GM21786 (cell line): ENCODE measurements around the gene LSM7.

Source experiments
- ATAC-seq: cut with Tn5 transposase; IDR thresholded peaks from one replicate; pipeline ENCODE4 v1.9.1; 2021; ENCODE audit not compliant: unreplicated experiment

The LSM7 gene

DNA sequence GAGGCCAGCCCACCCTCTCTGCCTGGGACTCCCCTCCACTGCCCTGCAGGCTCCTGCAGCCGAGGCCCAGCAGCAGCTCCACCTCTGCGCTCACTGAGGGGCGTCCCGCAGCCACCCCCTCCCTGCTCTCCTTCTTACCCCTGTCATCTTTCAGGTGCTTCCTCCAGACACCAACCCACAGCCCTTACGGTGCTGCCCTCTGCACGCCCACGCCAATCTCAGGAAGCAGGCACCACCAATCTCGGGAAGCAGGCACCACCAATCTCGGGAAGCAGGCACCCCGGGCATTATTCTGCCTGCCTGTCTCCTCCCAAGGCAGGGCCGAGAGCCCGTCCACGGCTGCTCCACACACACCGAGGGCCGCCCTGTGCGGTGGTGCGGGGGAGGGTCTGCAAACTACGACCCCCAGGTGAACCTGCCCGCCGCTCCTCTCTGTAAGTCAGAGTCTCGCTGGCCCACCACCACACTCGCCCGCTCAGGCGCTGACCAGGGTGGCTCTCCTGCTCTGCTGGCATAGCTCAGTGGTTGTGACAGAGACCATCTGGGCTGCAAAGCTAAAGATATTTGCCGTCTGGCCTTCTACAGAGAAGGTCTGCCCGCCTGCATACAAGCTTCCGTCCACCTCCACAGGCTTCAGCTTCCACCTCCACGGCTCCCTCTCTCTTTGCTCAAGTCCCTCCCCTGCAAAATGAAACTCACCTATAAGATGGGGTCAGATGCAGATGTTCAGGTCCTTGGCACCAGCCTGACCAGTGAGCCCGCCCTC, 2.9 kb downstream of the LSM7 start:
- no peak for ATAC-seq

DNA sequence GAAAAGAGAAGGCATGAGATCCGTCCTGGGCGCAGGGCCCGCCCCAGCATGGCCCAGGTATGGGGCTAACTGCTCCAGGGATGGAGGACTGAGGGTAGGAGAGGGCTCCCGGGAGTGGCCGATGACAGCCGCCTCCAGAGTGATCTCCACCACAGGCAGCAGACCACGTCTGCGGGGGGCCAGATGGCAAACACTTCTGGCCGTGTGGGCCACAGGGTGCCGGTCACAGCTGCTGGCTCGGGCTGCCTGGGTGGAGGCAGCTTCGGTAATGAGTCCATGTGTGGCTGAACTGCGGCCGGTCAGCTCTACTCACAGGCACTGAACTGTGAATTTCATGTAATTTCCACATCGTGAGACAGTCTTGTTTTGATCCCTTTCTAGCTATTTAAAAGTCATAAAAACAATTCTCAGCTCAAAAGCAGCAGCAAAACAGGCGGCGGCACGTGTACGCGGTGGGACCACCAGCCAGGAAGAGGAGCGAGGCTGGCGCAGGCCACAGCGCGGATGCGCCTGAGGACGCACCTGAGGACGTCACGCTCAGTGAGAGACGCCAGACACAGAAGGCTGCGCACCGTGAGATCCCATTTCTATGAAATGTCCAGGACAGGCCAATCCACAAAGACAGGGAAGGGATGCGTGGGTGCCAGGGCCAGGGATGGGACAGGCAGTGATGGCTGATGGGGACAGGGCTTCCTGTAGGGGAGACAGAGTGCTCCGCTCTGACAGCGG, 4.0 kb downstream of the LSM7 start:
- ATAC-seq = no peak

DNA sequence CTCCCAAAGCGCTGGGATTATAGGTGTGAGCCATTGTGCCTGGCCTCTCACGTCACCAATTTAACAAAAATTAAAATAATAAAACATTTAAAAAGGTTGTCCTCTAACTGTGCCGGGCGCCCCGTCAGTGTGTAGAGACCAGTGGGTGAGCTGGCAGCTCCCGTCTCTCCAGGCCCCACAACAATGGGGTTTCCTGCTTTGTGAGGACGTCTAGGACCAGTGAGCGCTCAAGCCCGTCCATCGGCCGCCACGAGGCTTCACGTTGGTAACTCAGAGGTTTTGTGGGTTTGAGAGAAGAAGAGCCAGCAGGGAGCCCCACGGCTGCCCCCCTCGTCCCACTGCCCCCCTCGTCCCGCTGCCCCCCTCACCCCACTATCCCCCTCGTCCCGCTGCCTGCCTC, 4.7 kb downstream of the LSM7 start:
- ATAC-seq = no peak

DNA sequence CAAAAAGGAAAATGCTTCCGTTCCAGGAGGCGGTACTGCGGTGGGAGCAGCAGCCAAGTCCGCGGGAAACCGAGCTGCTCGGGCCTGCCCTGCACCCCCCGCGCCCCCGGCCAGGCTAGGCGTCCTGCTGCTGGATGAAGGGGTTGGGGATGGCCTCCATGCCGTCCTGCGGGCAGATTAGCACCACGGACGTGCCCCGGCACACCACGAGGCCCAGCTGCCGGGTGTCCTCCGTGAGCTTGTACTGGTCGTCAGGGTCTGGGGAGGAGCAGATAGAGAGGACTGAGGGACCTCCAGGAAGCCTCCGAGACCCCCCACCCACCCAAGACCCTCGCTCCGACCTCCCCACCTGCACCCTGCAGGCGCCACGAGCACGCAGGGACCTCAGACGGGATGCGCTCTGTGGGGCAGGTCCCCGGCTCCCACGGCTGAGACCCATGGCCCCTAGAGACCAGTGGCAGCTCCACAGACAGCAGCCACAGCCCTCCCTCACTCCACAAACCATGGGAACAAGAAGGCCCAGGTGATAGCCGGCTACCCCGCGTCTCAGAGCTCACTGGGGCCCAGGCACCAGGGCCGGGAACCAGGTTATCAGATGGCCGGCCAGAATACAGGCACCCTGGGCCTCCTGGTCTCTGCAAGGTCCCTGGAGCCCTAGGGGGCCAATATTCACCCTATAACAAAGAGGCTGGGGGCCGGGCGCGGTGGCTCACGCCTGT, 6.7 kb downstream of the LSM7 start:
- no peak for ATAC-seq

DNA sequence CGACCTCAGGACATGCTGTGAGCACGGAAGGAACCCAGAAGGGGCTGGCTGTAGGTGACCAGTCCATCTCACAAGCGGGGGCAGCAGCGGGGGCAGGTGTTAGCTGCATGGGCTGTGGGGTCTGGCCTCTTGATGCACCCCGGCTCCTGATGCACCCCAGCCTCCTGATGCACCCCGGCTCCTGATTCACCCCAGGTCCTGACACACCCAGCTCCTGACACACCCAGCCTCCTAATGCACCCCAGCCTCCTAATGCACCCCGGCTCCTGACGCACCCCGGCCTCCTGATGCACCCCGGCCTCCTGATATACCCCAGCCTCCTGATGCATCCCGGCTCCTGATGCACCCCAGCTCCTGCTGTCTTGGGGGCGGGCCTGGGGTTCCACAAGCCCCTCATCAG, 7.4 kb downstream of the LSM7 start:
- no peak for ATAC-seq

DNA sequence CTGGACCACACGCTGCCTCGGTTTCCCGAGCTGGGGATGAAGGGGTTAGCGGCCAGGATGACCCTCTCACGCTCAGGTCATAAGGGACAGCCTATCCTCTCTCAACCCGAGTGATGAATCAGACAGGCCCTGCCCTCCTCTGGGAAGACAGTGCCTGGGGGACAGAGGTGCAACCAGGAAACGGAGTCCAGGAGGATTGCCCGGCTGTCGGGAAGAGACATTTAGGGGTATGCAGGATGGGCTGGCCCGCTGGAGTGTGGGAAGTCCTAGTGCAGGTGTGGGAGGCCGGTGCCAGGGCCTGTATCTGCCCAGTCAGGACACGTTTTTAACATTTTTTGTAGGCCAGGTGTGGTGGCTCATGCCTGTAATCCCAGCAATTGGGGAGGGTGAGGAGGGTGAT, 8.3 kb downstream of the LSM7 start:
- no peak for ATAC-seq

DNA sequence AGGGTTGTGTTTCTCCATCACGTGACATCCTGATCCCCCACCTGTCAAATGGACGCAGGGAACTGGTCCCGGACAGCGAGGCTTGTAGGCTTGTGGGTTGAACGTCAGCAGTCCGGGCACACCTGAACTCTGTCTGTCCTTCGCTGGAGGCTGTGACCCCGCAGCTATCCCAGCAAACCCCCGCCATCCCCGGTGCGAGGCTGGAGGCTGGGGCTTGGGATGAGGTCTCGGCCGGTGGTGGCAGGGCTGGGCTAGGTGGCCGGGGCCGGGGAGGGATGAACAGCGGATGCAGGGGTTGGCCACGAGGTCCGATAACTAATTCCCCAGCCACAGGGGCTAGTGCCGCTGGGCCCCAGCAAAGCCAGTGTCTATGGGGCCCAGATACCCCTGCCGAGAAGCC, 8.8 kb downstream of the LSM7 start:
- no peak for ATAC-seq

DNA sequence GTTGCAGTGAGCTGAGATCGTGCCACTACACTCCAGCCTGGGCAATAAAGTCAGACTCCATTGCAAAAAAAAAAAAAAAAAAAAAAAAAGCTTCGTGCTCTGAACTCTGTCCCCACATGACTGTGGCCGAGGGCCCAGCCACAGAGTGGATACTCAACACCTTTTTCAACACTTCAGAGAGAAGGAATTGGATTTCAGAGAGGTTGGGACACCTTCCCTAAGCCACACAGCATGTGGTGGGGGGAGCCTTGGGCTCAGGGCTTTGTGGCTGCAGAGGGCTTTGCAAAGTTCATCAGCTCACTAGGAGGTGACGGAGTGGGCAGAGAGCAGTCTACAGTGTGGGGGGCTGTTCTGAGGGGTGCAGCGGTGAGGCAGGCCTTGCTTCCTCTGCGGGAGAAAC, 9.5 kb downstream of the LSM7 start:
- ATAC-seq = no peak

DNA sequence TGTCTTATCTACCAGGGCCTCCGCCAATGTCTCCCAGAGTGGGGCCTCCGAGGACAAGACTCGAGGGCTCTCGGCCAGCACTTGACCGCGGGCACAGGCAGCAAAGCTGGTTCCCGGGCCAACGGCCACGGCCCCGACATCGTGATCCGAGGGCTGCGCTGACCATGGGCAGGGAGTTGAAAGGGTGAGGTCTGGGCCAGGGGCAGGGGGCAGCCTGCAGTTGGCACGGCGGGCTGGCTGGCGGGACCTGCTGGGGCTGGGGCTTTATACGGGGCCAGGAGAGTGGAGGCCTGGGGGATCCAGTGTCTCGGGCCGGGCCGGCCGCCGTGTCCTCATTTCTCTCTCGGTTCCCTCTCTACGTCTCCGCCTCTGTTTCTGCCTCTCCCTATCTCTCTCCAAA, 10.6 kb downstream of the LSM7 start:
- ATAC-seq = no peak

DNA sequence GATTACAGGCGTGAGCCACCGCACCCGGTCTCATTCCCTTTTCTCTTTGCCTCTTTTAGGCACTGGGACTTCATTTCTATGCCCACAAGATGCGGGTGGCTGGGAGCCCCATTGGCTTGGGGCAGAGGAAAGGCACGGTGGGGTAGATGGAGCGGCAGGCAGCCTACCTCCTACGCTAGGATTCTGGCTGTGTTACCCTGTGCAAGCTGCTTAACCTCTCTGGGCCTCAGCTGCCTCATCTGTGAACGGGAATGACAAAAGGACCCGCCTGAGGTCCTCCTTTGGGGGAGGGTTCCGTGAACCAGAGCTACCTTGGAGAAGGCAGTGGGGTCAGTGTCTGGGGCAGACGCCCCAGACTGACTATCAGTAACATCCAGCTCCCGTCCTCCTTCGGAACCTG, 11.1 kb downstream of the LSM7 start:
- no peak for ATAC-seq

DNA sequence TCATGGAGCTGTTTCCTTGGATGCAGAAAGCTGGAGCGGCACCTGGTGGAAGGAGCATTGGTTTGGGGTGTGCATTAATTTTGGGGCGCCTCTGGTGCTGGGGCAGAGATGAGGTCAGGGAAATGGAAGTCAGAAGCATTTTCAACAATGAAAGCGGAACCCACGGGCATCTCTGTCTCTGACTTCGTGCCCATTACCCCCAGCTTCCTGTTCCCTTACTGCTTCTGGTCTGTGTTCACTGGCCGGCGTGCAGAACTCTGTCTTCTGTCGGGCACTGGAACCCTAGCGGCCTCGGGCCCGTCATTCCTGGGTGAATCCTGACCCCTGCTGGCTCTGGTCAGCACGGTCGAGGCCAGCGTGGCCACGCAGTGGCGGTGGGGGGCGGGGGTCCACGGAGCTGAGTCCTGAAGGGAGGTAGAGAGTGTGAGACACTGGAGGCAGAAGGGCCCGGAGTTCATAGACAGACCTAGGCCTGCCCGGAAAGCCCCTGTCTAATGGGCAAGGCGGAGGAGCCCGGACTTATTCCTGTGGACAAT, 12.5 kb downstream of the LSM7 start:
- ATAC-seq = no peak

DNA sequence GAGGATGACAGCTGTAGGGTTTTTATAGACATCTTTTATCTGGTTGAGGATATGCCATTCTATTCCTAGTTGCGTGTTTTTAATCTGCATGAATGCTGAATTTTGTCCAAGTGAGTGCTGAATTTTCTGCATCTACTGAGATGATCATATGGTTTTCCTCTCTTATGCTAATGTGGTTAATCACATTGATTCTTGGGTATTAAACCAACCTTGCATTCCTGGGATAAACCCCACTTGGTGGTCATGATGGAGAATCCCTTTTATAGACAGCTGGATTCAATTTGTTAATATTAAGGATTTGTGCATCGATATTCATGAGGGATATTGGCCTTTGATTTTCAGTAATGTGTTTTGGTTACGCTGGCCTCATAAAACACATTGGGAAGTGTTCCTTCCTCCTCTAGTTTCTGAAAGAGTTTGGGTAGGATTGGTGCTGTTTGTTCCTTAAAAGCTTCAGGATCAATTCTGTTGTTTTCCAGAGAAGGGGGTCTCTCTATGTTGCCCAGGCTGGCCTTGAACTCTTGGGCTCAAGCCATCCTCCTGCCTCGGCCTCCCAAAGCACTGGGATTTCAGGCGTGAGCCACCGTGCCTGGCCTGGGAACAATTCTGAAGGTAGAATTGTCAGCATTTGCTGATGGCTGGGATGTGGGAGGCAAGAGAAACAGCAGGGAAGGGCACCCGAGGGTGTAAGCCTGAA, 13.1 kb downstream of the LSM7 start:
- ATAC-seq = no peak

DNA sequence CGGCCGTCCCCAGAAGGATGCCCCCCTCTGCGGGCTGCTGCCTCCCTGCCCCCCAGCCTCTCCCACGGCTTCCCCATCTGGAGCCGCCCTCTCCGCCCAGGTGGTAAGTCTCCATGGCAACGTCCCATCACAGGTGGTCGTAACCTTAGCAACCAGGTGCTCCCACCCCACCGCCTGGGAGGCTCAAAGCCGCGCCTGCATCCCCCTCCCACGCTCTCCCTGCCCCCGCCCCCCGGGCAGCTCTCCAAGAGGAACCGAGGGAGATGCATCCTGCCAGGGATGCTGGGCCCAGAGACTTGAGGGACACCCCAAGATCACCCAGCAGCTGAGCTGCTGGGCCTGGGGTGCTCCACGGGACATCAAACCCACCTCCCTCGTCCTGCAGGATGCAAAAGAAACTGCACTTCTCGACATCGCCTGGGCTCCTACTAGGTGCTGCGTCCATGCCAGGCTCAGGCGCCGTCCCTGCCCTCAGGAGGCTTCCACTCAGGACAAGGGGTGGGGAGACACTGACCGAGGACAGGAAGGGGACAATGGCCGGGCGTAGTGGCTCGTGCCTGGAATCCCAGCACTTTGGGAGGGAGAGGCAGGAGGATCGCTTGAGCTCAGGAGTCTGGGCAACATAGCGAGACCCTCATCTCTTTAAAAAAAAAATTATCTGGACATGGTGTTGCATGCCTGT, 15.4 kb downstream of the LSM7 start:
- no peak for ATAC-seq

DNA sequence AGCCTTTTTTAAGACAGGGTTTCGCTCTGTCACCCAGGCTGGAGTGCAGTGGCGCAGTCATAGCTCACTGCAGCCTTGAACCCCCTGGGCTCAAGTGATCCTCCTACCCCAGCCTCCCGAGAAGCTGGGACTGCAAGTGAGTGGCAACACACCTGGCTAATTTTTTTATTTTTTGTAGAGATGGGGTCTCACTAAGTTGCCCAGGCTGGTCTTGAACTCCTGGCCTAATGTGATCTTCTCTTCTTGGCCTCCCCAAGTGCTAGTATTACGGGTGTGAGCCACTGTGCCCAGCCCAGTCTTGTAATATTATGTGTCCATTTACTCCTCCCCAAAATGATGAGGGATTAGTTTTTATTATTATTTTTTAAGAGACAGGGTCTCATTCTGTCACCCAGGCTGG, 17.3 kb downstream of the LSM7 start:
- no peak for ATAC-seq

DNA sequence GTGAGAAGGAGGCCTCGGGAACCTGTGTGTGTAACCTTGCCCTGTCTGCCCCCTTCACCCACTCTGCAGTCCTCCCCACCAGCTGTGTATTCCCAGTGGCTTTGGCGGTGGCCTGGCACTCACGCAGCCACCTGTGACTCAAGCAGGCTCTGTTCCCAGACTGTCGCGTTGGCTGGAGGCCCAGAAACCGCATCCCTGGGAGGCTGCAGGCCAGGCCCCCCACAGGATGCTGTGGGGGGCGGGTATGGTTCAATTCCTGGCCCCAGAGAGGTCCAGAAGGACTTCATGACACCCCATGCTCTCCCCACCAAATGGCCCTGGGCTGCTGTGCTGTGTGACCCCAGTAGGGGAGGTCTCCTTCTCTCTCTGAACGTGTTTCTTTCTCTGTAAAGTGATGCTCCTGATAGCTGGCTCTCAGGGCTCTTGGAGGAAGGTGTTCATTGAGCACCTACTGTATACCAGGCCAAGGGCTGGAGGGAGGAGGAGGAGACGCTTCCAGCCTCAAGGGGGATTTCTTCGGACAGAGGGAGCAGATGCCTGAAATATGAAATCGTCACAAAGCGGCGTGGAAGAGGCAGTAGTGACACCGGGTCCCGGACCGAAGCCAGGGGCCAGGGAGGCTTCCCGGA, 18.5 kb downstream of the LSM7 start:
- ATAC-seq = no peak

DNA sequence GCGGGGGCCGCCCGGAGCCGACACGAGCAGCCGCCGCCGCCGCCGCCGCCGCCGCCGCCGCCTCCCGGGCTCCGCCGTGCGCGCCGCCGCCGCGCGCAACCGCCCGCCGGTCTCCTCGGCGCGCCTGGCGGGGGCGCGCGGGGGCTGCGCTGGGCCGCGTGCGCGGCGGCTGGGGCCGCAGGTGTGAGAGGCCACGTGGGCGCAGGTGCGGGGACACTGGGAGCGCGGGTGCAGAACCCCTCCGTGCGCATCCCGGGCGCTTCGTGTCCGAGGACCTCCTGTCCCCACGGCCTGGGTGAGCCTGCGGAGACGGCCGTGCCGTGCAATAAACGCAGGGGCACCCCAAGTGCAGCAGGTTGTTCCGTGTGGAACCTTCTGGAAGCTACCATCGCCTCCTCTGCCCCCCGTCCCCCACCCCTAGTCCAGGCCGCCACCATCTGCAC, 20.3 kb downstream of the LSM7 start, which contains the start of gene LINGO3:
Gene LINGO3 (minus strand): TSS at position 41 of the 443 bp plus-strand sequence. CDS start 16,378 bp downstream, outside the sequence.
- no peak for ATAC-seq

DNA sequence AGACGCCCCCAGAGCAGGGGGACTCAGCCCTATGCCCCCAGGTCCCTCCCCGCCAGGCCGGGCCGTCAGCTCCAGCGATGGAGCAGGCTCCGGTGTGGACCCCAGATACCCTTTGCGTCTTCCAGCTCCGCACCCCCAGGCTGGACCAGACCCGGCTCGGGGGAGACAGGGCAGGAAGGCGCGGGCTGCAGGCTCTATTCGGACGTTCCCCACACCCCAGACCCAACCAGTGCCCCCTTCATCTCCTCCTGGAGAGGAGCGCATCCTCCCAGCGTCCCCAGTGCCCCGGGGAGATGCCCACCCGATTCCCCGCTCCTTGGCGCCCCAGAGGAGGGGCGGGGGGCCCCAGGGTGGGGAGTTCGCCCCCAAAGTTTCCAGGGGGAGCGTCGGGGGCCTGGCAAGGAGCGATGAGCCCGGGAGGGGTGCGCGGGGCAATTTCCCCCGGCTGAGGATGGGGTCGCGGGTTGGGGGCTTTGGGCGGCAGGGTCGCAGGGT, 20.8 kb downstream of the LSM7 start:
- no peak for ATAC-seq

DNA sequence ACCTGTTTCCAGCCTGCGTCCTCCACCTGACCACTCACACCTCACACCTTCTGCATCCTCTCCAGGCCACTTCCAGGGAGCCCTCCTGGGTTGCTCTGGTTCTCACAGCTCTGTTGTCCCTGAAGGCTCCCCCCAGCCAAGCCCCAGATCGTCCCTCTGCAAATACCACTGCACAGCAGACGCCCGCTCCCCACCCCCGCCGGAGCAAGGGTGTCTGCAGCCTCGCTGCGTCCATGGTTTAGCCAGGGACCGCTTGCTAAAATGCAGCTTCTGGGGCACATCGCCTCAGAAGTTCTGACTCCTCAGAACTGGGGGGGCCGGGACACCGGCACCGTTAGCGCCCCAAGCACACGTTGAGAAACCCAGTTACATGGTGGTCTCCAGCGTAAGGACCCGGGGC, 21.4 kb downstream of the LSM7 start:
- ATAC-seq = no peak

DNA sequence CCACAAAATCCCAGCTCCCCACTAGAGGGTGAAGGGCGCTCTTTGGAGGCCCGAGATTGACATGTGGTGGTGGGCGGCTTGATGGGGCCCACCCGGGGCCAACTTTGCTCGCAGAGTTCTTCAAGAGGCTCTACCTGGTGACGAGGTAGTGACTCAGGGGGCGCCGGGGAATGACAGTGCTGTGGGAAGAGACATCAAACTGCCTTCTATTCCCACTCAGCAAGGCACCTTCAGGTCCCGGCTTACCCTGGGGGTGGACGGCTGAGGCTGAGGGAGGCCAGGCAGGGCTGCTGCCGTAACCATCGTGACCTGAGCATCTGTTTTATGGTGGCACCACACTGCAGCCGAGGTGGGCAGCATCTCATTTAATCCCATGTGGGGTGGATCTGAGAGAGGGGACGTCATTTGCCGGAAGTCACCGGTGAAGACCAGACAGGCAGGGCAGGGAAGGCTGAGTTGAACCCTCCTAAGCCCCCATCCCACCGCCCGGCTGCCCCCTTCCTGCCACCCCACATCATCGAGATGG, 22.0 kb downstream of the LSM7 start:
- ATAC-seq = no peak
